OCI-LY7 (cell line): Measurements from ENCODE around the gene NCOR2. TPM values are rescaled to one million over a fixed set of nuclear protein-coding genes. Genes with fewer than 3 reads are reported as not detected.

ENCODE experiments used
- BruUV-seq: library from RNA; stranded (reverse); fragments of 400-500 nt; replicated peaks from 2 replicates; lab custom pipeline; 2021; lab: Mats Ljungman, UMichigan
- CTCF ChIA-PET: fragments of 300-600 bp; sonication (Branson Sonifier 250); formaldehyde crosslinking; loops from one replicate; lab custom pipeline; 2022; ENCODE audit warnings: antibody characterized with exemption; ENCODE audit not compliant: unreplicated experiment; lab: Charles Lee
- POLR2A ChIA-PET: fragments of 300-600 bp; sonication (Branson Sonifier 250); formaldehyde crosslinking; loops from one replicate; lab custom pipeline; 2022; ENCODE audit warnings: antibody characterized with exemption; lab: Charles Lee
- DNase-seq: peaks from one replicate; pipeline ENCODE4 v3.0.0-alpha.2; 2015; ENCODE audit warnings: low spot score
- H2AFZ ChIP-seq: fragments of 200-600 bp; sonication (generic), shearing (Covaris generic); 2 replicates; pipeline ENCODE4 v1.6.1; 2014; ENCODE audit warnings: mild to moderate bottlenecking, antibody characterized with exemption, low read length, moderate library complexity
- H3K27ac ChIP-seq: fragments of 200-600 bp; sonication (generic); 2 replicates; pipeline ENCODE4 v1.5.1; 2014; ENCODE audit warnings: mixed run types, low read depth, mild to moderate bottlenecking, moderate library complexity, low read length, inconsistent platforms; ENCODE audit not compliant: poor library complexity, severe bottlenecking
- H3K36me3 ChIP-seq: fragments of 200-600 bp; sonication (generic); 2 replicates; pipeline ENCODE4 v1.6.1; 2014; ENCODE audit warnings: mild to moderate bottlenecking, antibody characterized with exemption, low read length, moderate library complexity, mixed read lengths; ENCODE audit not compliant: insufficient read depth
- H3K4me1 ChIP-seq: fragments of 200-600 bp; sonication (generic); 2 replicates; pipeline ENCODE4 v1.5.1; 2014; ENCODE audit warnings: mild to moderate bottlenecking, low read length; ENCODE audit not compliant: insufficient read depth, poor library complexity, severe bottlenecking
- H3K4me2 ChIP-seq: fragments of 200-600 bp; sonication (generic); 2 replicates; pipeline ENCODE4 v1.6.1; 2014; ENCODE audit warnings: mild to moderate bottlenecking, low read length
- H3K4me3 ChIP-seq: fragments of 200-600 bp; sonication (generic); 2 replicates; pipeline ENCODE4 v1.5.1; 2014; ENCODE audit warnings: mild to moderate bottlenecking, low read depth, low read length; ENCODE audit not compliant: poor library complexity, severe bottlenecking
- H3K79me2 ChIP-seq: fragments of 200-600 bp; sonication (generic); 2 replicates; pipeline ENCODE4 v1.6.1; 2016; ENCODE audit warnings: low read depth, mild to moderate bottlenecking, low read length, moderate library complexity, mixed read lengths; ENCODE audit not compliant: insufficient read depth
- H3K9me2 ChIP-seq: fragments of 200-600 bp; sonication (generic); 2 replicates; pipeline ENCODE4 v1.6.1; 2016; ENCODE audit warnings: mild to moderate bottlenecking, low read length, mixed read lengths; ENCODE audit not compliant: insufficient read depth
- H3K9me3 ChIP-seq: fragments of 200-600 bp; sonication (generic); 2 replicates; pipeline ENCODE4 v1.6.1; 2014; ENCODE audit warnings: mild to moderate bottlenecking, mixed run types, low read length, mixed read lengths
- H4K20me1 ChIP-seq: fragments of 200-600 bp; sonication (generic); 2 replicates; pipeline ENCODE4 v1.6.1; 2014; ENCODE audit warnings: mild to moderate bottlenecking, antibody characterized with exemption, low read length, moderate library complexity, mixed read lengths; ENCODE audit not compliant: insufficient read depth
- CTCF ChIP-seq: fragments of 200-600 bp; sonication (generic); conservative IDR thresholded peaks from 2 replicates; pipeline ENCODE4 v1.5.1; 2014; ENCODE audit warnings: mild to moderate bottlenecking, antibody characterized with exemption, low read length, moderate library complexity, mixed read lengths
- EZH2phosphoT487 ChIP-seq: fragments of 200-600 bp; sonication (generic); IDR thresholded peaks from 2 replicates; pipeline ENCODE4 v1.6.1; 2018; ENCODE audit warnings: low read depth, borderline replicate concordance, mild to moderate bottlenecking, mixed run types, antibody characterized with exemption, low read length, moderate library complexity, mixed read lengths
- intact Hi-C: fragments of 100-400 bp; cut with micrococcal nuclease; formaldehyde crosslinking; loops from one replicate; pipeline ENCODE4 v1.10.0; 2022; ENCODE audit not compliant: unreplicated experiment
- total RNA-seq, 2 experiments: library from RNA; depleted of rRNA in 1 of 2; stranded (reverse); fragments of >200 nt in 1 of 2; shearing (Covaris generic) in 1 of 2; gene quantifications; 2 replicates each; pipeline ENCODE4 v1.2.3, GENCODE V29; 2014 to 2022

Gene NCOR2
- total RNA-seq, 2 experiments from 2014 or later: 22.7 to 159 TPM

- no peak overlapping the region for H2AFZ ChIP-seq
- intact Hi-C loops: no loop called here
- TF ChIP-seq EZH2phosphoT487 (no peak), CTCF (no peak)
- no peak for DNase-seq
- CTCF ChIA-PET: no interaction called here
- no TSS peak for BruUV-seq
- no peak overlapping the region for H3K27ac ChIP-seq
- no peak overlapping the region for H3K4me2 ChIP-seq
- H3K79me2 ChIP-seq: no peaks in the 10 kb centered on the region
- H3K4me1 ChIP-seq: no peaks in the 10 kb centered on the region
- 0 out of 2 replicates have a peak, but pooled peaks cover 7% of the 10 kb centered on the region for H3K9me3 ChIP-seq
- no peaks in the 10 kb centered on the region for H3K36me3 ChIP-seq
- H3K9me2 ChIP-seq: no peaks in the 10 kb centered on the region
- no peak overlapping the region for H3K4me3 ChIP-seq
- POLR2A ChIA-PET: no interaction called here
- no peaks in the 10 kb centered on the region for H4K20me1 ChIP-seq
Measured at GRCh38 chr12:124593176-124593575, 25.8 kb upstream of the NCOR2 start.

GRCh38 chr12:124592481-124593160 lies 25.2 kb upstream of the NCOR2 start:
- no peak overlapping the region for H3K4me3 ChIP-seq
- H3K27ac ChIP-seq: no peak overlapping the region
- H3K36me3 ChIP-seq: no peaks in the 10 kb centered on the region
- BruUV-seq: no TSS peak
- no peak for TF ChIP-seq CTCF
- no peak for TF ChIP-seq EZH2phosphoT487
- H3K79me2 ChIP-seq: no peaks in the 10 kb centered on the region
- no peak overlapping the region for H2AFZ ChIP-seq
- no peaks in the 10 kb centered on the region for H4K20me1 ChIP-seq
- POLR2A ChIA-PET: no interaction called here
- 0 out of 2 replicates have a peak, but pooled peaks cover 7% of the 10 kb centered on the region for H3K9me3 ChIP-seq
- H3K4me1 ChIP-seq: no peaks in the 10 kb centered on the region
- intact Hi-C loops: no loop called here
- CTCF ChIA-PET: interaction anchor here (0.6 kb wide), 1 partner anchor 496 kb away, joined by 11 read pairs; no protein-coding TSS in a partner anchor
- H3K4me2 ChIP-seq: no peak overlapping the region
- no peak for DNase-seq
- H3K9me2 ChIP-seq: no peaks in the 10 kb centered on the region

- intact Hi-C loops: no loop called here
- DNase-seq: no peak
- H3K4me2 ChIP-seq: no peak overlapping the region
- H3K4me3 ChIP-seq: no peak overlapping the region
- H4K20me1 ChIP-seq: no peaks in the 10 kb centered on the region
- 0 out of 2 replicates have a peak, but pooled peaks cover 7% of the 10 kb centered on the region for H3K9me3 ChIP-seq
- no peaks in the 10 kb centered on the region for H3K79me2 ChIP-seq
- H2AFZ ChIP-seq: no peak overlapping the region
- no TSS peak for BruUV-seq
- H3K27ac ChIP-seq: no peak overlapping the region
- H3K9me2 ChIP-seq: no peaks in the 10 kb centered on the region
- H3K4me1 ChIP-seq: no peaks in the 10 kb centered on the region
- ChIA-PET POLR2A (no interaction called here), CTCF (no interaction called here)
- TF ChIP-seq CTCF (no peak), EZH2phosphoT487 (no peak)
- no peaks in the 10 kb centered on the region for H3K36me3 ChIP-seq
Measured at GRCh38 chr12:124592050-124592449, 24.6 kb upstream of the NCOR2 start.
